Measurements from ENCODE around the gene SAMSN1.

The SAMSN1 gene

DNA sequence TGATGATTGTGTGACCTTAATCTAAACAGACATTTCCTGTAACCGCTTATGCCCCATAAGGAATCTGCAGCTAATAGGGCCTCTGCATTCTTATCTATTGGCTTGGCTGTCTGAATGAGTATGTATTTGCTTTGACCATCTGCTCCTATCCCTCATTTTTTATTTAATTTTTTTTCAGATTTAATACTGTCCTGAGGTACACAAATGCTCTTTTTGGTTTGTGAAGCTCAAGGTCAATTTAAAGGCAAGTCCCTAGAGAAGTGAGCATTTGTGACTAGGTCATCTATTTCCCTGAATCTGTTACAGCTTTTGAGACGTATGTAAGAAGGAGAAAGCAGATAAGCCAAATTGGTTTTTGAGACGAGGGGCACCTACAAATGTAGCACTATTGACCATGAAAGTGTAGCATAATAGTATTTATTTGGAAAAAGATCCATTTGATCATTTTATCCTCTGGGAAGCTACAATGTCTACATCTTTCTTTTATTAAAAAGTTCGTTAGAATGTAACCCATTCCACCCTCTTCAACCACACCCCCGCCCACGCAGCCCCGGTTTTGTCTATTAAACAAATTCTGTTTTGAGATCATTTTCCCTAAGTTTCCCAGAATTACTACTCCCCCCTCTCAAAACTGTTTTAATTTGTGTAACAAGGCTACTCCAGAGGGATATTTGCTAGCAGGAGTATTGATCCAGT, 93.9 kb downstream of the SAMSN1 start:
- in situ Hi-C loops (cut with HindIII; ENCODE audit: low sequenced_read_pairs): no loop called here

DNA sequence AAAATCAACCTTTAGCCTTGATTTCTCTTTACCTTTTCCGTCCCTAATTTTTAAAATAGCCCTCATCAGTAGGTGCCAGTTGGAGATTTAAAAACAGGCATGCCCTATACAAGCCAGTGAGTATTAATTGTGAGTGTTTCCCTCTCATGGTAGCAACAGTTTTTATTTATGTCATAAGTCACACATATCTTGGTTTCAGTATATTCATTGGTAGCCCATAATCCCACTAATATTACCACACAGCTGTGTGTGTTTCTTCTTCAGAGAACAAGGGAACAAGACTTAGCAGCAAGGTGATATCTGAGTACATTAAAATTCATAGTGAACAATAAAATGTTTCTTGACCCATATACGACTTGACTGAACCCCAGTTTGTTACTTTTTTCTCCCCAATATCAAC, 94.6 kb downstream of the SAMSN1 start:
- in situ Hi-C loops (cut with HindIII; ENCODE audit: low sequenced_read_pairs): no loop called here

DNA sequence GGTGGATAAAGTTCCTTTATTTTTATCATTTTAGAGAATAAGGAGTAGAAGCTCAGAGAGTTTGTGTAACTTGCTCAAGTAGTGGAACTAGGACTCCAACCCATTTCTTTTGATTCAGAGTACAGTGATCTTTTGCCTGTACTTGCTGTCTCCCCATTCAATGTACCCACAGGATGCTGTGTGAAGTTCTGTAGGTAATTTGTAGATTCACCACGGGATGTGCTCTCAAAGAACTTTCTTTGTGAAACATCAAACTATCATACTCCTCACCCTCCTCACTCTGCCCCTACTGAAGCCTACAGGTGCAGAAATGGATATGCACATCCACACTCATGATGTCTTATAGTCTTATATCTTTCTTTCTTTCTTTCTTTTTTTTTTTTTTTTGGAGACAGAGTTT, 97.3 kb downstream of the SAMSN1 start:
- in situ Hi-C loops (cut with HindIII; ENCODE audit: low sequenced_read_pairs): no loop called here

DNA sequence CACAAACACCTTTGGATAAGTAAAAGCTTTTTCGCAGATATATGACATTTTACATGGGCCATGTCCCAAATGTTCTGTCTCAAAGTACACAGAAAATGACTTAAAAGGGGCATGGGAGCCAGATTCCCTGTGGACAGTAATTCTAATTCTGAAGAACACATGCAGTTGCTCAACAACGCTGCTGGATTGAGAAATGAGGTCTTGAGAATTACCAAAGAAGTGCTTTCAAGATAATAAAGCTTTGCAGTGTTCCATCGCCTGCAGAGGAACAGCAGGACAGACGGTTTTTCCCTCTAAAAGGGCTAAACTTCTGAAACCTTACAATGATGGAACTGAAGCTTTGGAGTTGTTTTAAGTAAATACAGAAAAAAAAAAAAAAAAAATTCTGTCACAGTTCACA, 107.9 kb downstream of the SAMSN1 start:
- in situ Hi-C loops (cut with HindIII; ENCODE audit: low sequenced_read_pairs): loop anchor here (10.0 kb wide), 1 partner anchor 1027 kb away; no protein-coding TSS in a partner anchor

DNA sequence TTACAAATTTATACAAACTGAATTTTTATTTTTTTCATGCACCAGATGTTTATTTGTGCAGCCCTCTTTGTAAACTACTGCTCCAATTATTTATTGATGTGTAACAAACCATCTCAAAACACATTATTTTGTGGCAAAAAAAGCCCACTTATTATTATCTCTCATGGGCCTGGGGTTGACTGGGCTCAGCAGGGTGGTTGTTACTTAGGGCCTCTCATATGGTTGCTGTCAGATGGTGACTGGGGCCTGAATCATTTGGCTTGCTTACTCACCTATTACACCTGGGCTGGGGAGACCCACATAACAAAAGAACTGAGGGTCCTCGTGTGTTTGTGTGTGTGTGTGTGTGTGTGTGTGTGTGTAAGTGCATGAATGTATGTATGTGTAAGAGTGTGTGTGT, 110.7 kb downstream of the SAMSN1 start:
- in situ Hi-C loops (cut with HindIII; ENCODE audit: low sequenced_read_pairs): loop anchor here (10.0 kb wide), 1 partner anchor 1029 kb away; no protein-coding TSS in a partner anchor
